GM23248 (cell line): Measurements from ENCODE around the gene NRDE2. TPM values are rescaled to one million over a fixed set of nuclear protein-coding genes. Genes with fewer than 3 reads are reported as not detected.
"Not testable (repeated sequence)": the region's sequence is repeated elsewhere in the genome, so short reads cannot be mapped to it uniquely, and the experiment has no call there.

Experiments
- DNase-seq: peaks from one replicate; pipeline ENCODE4 v3.0.0-alpha.2; 2015
- H2AFZ ChIP-seq: fragments of 200-600 bp; sonication (generic); 2 replicates; pipeline ENCODE4 v1.6.1; 2016; ENCODE audit warnings: antibody characterized with exemption
- H3F3A ChIP-seq: fragments of 200-600 bp; sonication (generic); 2 replicates; pipeline ENCODE4 v1.6.1; 2016; ENCODE audit warnings: mild to moderate bottlenecking, antibody characterized with exemption, mixed run types; ENCODE audit not compliant: insufficient read depth
- H3K27ac ChIP-seq: fragments of 200-600 bp; sonication (generic); 2 replicates; pipeline ENCODE4 v1.5.1; 2016; ENCODE audit warnings: mild to moderate bottlenecking
- H3K27me3 ChIP-seq: fragments of 200-600 bp; sonication (generic); replicated peaks from 2 replicates; pipeline ENCODE4 v1.6.1; 2016; ENCODE audit warnings: mild to moderate bottlenecking; ENCODE audit not compliant: insufficient read depth
- H3K36me3 ChIP-seq: fragments of 200-600 bp; sonication (generic); 2 replicates; pipeline ENCODE4 v1.6.1; 2016; ENCODE audit warnings: low read depth, mild to moderate bottlenecking
- H3K4me1 ChIP-seq: fragments of 200-600 bp; sonication (generic); 2 replicates; pipeline ENCODE4 v1.6.1; 2016; ENCODE audit warnings: mild to moderate bottlenecking; ENCODE audit not compliant: insufficient read depth
- H3K4me2 ChIP-seq: fragments of 200-600 bp; sonication (generic); one replicate; pipeline ENCODE4 v1.6.1; 2016; ENCODE audit warnings: mild to moderate bottlenecking; ENCODE audit not compliant: unreplicated experiment
- H3K4me3 ChIP-seq: fragments of 200-600 bp; sonication (generic); 2 replicates; pipeline ENCODE4 v1.5.1; 2016; ENCODE audit warnings: mild to moderate bottlenecking
- H3K79me2 ChIP-seq: fragments of 200-600 bp; sonication (generic); 2 replicates; pipeline ENCODE4 v1.6.1; 2016; ENCODE audit warnings: mild to moderate bottlenecking; ENCODE audit not compliant: insufficient read depth
- H3K9ac ChIP-seq: fragments of 200-600 bp; sonication (generic); 2 replicates; pipeline ENCODE4 v1.6.1; 2016; ENCODE audit warnings: mild to moderate bottlenecking
- H3K9me2 ChIP-seq: fragments of 200-600 bp; sonication (generic); 2 replicates; pipeline ENCODE4 v1.6.1; 2016; ENCODE audit warnings: mixed run types, mild to moderate bottlenecking, moderate library complexity; ENCODE audit not compliant: insufficient read depth
- H3K9me3 ChIP-seq: fragments of 200-600 bp; sonication (generic); one replicate; pipeline ENCODE4 v1.6.1; 2017; ENCODE audit warnings: low read depth
- H4K20me1 ChIP-seq: fragments of 200-600 bp; sonication (generic); 2 replicates; pipeline ENCODE4 v1.6.0; 2016; ENCODE audit not compliant: insufficient read depth
- EZH2 ChIP-seq: fragments of 200-600 bp; sonication (generic); IDR thresholded peaks from 2 replicates; pipeline ENCODE4 v1.6.1; 2018; ENCODE audit warnings: antibody characterized with exemption, mild to moderate bottlenecking; ENCODE audit not compliant: insufficient read depth, poor library complexity, severe bottlenecking
- EZH2phosphoT487 ChIP-seq: fragments of 200-600 bp; sonication (generic); IDR thresholded peaks from 2 replicates; pipeline ENCODE4 v1.6.1; 2018; ENCODE audit warnings: antibody characterized with exemption, moderate library complexity, mild to moderate bottlenecking, low read depth; ENCODE audit not compliant: insufficient read depth
- WGBS, 2 experiments: methylation state at CpG; one replicate each; pipeline ENCODE4 v1.1.6; 2015 to 2017; ENCODE audit warnings: low lambda C conversion rate in 2 of 2, low coverage in 1 of 2; ENCODE audit errors: missing lambda C conversion rate in 2 of 2; 5-methylcytosine and 5-hydroxymethylcytosine counted together
- in situ Hi-C: fragments of 300-500 bp; cut with MboI; formaldehyde crosslinking; loops from 2 replicates; pipeline ENCODE4 v1.15.0; 2020
- polyA plus RNA-seq: library from polyadenylated mRNA; unstranded; fragments of >200 nt; fragmentation: Nextera tagmentation; extraction: Ambion mirVana; gene quantifications from 2 replicates; pipeline ENCODE4 v1.2.1, GENCODE V29; 2016
- total RNA-seq: library from RNA; depleted of rRNA; stranded (reverse); fragments of >200 nt; shearing (Covaris generic); gene quantifications from 2 replicates; pipeline ENCODE4 v1.2.3, GENCODE V29; 2014

NRDE2 gene
- total and polyA plus RNA-seq, 2 experiments from 2014 or later = 9.4 to 10.2 TPM

- Histone ChIP-seq H3K9me2 (no peaks in the 10 kb centered on the region), H4K20me1 (no peaks in the 10 kb centered on the region), H2AFZ (no peak overlapping the region), H3K4me3 (no peak overlapping the region), H3K9ac (no peak overlapping the region), H3K9me3 (no peaks in the 10 kb centered on the region), H3K4me2 (no peak overlapping the region), H3K4me1 (peaks cover 13% of the 10 kb centered on the region; the same call in 1 of the 2 replicates), H3K27me3 (no peaks in the 10 kb centered on the region), H3K79me2 (peaks cover 32% of the 10 kb centered on the region), H3K27ac (no peak overlapping the region), H3K36me3 (no peaks in the 10 kb centered on the region), H3F3A (no peaks in the 10 kb centered on the region)
- WGBS, 2 experiments = 71 to 79% methylated on average over 8 of the region's 8 CpGs
- TF ChIP-seq EZH2 (no peak), EZH2phosphoT487 (no peak)
- in situ Hi-C loops = no loop called here
- no peak for DNase-seq
These were observed 77.9 kb downstream of the NRDE2 start for GRCh38 chr14:90253826-90254225.

GRCh38 chr14:90248594-90248993 lies 83.1 kb downstream of the NRDE2 start:
- no peak for TF ChIP-seq EZH2phosphoT487
- TF ChIP-seq EZH2 = no peak
- in situ Hi-C loops = no loop called here
- no peak overlapping the region for H2AFZ ChIP-seq
- no peaks in the 10 kb centered on the region for H4K20me1 ChIP-seq
- no peaks in the 10 kb centered on the region for H3K4me1 ChIP-seq
- no peak overlapping the region for H3K9ac ChIP-seq
- no peaks in the 10 kb centered on the region for H3K27me3 ChIP-seq
- H3F3A ChIP-seq = no peaks in the 10 kb centered on the region
- no peaks in the 10 kb centered on the region for H3K79me2 ChIP-seq
- no peaks in the 10 kb centered on the region for H3K9me3 ChIP-seq
- no peak overlapping the region for H3K4me3 ChIP-seq
- no peaks in the 10 kb centered on the region for H3K9me2 ChIP-seq
- no peak for DNase-seq
- no peak overlapping the region for H3K4me2 ChIP-seq
- no peak overlapping the region for H3K27ac ChIP-seq
- H3K36me3 ChIP-seq = no peaks in the 10 kb centered on the region
- 73 to 76% methylated on average over 2 of the region's 2 CpGs for WGBS, 2 experiments

- H4K20me1 ChIP-seq, in situ Hi-C loops, H3K9me2 ChIP-seq, H3F3A ChIP-seq, H3K79me2 ChIP-seq, H3K4me2 ChIP-seq, H2AFZ ChIP-seq, H3K36me3 ChIP-seq, H3K9ac ChIP-seq, H3K27me3 ChIP-seq, H3K4me3 ChIP-seq, H3K9me3 ChIP-seq, H3K4me1 ChIP-seq, H3K27ac ChIP-seq, DNase-seq: not testable (repeated sequence)
- WGBS, 2 experiments = 71 to 79% methylated on average over 10 of the region's 10 CpGs
These were observed 84.3 kb downstream of the NRDE2 start for GRCh38 chr14:90247441-90247840.

GRCh38 chr14:90246936-90247335 lies 84.8 kb downstream of the NRDE2 start:
- Histone ChIP-seq H3K36me3 (no peaks in the 10 kb centered on the region), H3K79me2 (no peaks in the 10 kb centered on the region), H3K9me2 (no peaks in the 10 kb centered on the region), H4K20me1 (no peaks in the 10 kb centered on the region), H3K4me1 (no peaks in the 10 kb centered on the region), H3K27me3 (no peaks in the 10 kb centered on the region), H3K4me2 (no peak overlapping the region), H3K4me3 (no peak overlapping the region), H2AFZ (no peak overlapping the region), H3F3A (no peaks in the 10 kb centered on the region), H3K9ac (no peak overlapping the region), H3K27ac (no peak overlapping the region), H3K9me3 (no peaks in the 10 kb centered on the region)
- in situ Hi-C loops = no loop called here
- TF ChIP-seq EZH2 = no peak
- no peak for TF ChIP-seq EZH2phosphoT487
- no peak for DNase-seq
- 67 to 69% methylated on average over 4 of the region's 4 CpGs for WGBS, 2 experiments

GRCh38 chr14:90242444-90242843 lies 89.3 kb downstream of the NRDE2 start:
- Histone ChIP-seq H3K79me2 (no peaks in the 10 kb centered on the region), H3K4me3 (no peak overlapping the region), H3K9me2 (no peaks in the 10 kb centered on the region), H2AFZ (no peak overlapping the region), H3K27ac (no peak overlapping the region), H3K4me1 (no peaks in the 10 kb centered on the region), H3F3A (no peaks in the 10 kb centered on the region), H4K20me1 (no peaks in the 10 kb centered on the region), H3K9ac (no peak overlapping the region), H3K36me3 (no peaks in the 10 kb centered on the region), H3K27me3 (no peaks in the 10 kb centered on the region), H3K9me3 (peaks cover 7% of the 10 kb centered on the region), H3K4me2 (no peak overlapping the region)
- DNase-seq = no peak
- in situ Hi-C loops = no loop called here
- TF ChIP-seq EZH2phosphoT487 (no peak), EZH2 (no peak)
